GM18511 (cell line): Measurements from ENCODE around the gene MYO7A.
A peak's percentile ranks its signal among the peaks of the same experiment; 100 is the strongest.

Experiments used
- ATAC-seq: cut with Tn5 transposase; IDR thresholded peaks from one replicate; pipeline ENCODE4 v1.9.1; 2021; ENCODE audit warnings: mild to moderate bottlenecking, moderate library complexity; ENCODE audit not compliant: unreplicated experiment

Gene MYO7A

DNA sequence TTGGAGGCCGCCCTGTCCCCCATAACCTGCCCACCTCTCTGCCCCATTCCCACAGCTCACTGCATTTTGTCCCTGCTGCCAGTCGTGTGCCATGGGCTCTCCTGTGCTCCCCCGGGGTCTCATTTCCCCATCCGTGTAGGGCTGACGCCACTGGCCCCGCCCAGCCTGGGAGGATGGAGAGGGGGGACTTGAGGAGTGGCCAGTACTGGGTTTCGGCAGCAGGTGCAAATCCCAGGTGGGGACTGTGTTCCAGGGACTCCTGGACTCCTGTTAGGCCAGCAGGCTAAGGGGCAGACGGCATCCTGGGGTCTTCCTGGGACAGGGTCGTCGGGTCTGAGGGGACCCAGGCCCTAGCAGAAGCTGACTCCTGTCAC is 1.2 kb upstream of the MYO7A start:
- ATAC-seq, result no peak

DNA sequence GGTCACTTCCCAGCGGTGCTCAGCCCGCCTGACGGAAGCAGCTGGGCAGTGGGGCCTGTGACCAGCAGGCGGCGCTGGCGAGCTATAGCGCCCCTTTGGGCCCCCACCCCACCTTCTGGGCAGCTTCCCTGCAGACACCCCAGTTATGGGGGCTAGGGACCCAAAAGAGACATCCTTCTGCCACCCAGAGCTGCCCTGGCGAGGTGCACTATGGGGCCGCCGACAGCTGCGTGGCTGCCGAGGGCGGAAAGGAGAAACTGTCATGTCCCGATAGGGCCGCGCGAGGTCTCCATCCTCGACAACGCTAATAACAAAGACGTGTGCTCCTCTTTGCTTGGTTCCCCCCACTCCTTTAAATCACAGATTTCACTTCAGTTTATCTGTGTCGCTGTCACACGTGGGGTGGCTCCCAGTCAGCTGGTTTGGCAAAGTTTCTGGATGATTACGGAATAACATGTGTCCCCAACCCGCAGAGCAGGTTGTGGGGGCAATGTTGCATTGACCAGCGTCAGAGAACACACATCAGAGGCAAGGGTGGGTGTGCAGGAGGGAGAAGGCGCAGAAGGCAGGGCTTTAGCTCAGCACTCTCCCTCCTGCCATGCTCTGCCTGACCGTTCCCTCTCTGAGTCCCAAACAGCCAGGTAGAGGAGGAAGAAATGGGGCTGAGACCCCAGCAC is 673 bp upstream of the MYO7A start:
- peak; percentile 64 for ATAC-seq

DNA sequence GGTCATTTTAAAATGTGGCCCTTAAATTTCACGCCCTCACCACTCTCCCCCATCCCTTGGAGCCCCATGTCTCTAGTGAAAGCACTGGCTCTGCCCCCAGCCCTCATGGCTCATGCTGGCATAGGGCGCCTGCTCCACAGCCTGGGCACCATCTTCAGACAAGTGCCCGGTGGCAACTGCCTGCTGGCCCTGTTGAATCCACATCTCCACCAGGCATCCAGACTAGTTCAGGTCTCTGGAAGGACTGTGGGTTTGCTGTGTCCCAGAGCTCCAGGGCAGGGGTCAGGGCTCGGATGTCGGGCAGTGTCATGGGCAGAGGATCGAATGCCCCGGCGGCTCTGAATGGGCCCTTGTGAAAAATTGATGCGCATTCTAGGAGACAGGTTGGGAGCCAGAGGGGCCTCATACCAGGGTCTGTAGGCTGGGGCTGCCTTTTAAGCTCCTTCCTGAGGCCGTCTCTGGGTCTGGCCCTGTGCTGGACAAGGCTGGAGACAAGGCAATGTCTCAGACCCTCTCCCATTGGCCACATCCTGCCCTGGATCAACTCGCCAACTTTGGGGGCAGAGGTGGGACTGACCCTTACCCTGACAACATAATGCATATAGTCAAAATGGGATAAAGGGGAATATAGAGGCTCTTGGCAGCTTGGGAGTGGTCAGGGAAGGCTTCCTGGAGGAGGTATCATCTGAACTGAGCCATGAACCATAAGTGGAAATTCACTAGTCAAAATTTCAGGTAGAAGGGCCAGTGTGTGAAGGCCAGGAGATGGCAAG is 1.2 kb downstream of the MYO7A start:
- ATAC-seq, result no peak

DNA sequence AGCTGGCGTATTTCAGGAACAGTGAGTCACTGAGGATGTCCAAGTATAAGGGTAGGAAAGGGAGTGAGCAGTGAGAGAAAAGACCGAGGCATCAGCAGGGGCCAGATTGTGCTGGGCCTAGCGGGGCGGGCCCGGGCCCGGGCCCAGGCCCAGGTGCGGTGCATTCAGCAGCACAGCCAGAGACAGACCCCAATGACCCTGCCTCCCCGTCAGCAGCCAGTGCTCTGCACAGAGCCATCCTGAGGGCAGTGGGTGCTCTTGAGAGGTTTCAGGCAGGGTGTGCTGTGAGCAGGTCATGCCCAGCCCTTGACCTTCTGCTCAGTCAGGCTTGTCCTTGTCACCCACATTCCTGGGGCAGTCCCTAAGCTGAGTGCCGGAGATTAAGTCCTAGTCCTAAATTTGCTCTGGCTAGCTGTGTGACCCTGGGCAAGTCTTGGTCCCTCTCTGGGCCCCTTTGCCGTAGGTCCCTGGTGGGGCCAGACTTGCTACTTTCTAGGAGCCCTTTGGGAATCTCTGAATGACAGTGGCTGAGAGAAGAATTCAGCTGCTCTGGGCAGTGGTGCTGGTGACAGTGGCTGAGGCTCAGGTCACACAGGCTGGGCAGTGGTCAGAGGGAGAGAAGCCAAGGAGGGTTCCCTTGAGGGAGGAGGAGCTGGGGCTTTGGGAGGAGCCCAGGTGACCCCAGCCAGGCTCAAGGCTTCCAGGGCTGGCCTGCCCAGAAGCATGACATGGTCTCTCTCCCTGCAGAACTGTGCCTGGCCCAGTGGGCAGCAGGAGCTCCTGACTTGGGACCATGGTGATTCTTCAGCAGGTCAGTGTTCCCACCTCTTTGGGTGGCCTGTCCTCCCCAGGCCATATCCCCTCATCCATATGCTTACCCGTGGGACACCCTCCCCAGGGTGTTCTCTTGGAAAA is 2.1 kb downstream of the MYO7A start:
- ATAC-seq, result no peak

DNA sequence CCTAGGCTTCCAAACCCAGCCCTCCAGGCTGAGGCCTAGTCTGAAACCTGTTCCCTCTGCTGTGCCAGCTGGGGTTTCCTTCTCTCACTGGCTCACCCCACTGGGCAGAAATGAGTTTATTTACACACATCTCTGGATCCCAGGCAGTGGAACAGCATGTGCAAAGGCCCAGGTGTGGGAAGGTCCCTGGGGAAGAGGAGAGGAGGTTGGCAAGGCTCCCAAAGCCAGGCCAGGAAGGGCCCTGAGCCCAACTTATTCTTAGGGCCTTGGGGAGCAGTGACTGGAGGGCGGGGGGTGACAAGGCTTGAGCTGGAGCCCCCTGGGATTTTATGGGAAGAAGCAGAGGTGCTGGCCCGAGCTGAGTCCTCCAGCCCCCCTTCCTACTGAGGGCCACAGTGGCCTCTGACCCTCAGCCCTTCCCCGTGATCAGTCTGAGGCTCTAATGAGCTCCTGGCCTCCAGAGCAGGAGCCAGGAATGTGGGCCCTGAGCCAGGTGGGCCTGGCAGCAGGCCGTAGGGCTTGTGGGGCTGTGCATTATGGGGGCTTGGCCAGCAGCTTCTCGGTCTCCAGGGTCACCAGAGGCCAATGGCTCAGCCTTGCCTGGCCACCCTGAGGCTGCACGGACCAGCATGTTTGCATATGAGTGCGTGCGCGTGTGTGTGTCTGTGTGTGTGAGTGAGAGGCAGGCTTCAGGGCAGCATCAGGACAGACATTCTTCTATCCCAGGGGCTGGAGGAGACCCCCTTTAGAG is 2.9 kb downstream of the MYO7A start:
- no peak for ATAC-seq

DNA sequence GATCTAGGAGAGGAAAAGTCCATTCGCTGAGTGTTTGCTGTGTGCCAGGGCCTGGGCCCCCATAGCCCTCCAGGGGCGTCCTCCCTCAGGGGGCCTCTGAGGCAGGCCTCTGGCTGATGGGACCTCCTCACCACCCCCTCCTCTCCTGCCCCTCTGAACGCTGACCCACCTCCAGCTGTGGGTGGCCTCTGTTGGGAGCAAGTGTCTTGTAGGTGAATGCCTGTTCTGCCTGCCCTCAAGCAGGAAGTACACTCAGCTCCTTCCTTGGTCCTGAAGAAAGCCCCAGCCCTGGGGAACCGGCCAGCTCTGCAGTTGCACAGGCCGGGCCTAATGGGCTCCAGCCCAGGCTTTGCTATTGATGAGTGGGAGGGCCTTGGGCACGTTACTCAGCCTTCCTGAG is 3.5 kb downstream of the MYO7A start:
- no peak for ATAC-seq

DNA sequence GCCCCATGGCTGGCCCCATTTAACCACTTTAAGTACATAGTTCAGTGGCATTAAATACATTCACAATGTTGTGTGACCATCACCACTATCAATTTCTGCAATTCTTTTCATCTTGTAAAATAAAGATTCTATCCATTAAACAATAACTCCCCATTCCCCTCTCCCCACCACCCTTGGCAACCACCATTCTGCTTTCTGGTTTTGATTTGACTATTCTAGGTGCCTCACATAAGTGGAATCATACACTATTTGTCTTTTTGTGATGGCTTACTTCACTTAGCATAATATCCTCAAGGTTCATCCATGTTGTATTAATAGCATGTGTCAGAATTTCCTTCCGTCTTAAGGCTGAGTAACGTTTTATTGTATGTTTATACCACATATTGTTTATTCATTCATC is 7.0 kb downstream of the MYO7A start:
- ATAC-seq, result no peak

DNA sequence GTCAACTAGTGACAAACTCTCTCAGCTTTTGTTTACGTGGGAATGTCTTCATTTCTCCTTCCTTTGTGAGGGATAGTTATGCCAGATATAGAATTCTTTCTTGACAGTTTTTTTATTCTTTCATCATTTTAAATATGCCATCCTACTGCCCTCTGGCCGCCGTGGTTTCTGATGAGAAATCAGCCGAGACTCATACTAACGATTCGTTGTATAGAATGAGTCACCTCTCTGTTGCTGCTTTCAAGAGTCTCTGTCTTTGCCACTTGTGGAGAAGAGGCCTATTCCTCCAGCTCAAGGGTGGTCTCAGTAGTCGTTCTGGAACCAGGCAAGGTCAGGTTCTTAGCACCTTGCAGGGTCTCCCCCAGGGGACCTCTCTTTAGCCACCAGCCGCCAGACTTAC is 8.0 kb downstream of the MYO7A start:
- ATAC-seq, result no peak

DNA sequence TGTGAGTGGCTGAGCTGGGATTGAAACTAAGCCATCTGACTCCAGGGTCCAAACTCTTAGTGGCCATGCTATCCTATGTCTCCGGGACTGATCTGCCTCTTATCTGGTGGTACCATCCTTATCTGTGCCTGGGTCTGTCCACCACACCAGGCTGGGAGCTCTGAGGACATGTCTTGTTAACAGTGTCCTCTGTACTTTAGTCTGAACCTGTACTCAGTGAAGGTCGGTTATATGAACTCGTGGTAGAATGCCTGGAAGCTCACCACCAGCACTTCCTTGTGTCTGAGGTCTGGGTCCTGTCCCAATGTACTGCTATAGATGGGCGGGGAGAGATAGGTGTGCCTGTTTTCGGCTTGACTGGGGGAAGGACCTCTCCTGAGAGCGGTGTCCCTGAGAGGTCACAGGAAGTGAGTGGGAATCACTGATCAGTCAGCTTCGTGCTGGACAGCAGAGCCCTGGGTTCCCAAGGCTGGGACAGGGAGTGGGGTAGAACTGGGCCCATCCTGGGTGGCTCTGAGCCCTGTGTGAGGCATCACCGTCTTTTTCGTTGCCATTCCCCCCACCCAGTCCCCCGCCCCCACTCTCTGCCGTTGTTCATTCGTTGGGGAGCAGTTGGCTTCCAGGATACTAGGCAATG is 8.9 kb downstream of the MYO7A start:
- ATAC-seq, result no peak

DNA sequence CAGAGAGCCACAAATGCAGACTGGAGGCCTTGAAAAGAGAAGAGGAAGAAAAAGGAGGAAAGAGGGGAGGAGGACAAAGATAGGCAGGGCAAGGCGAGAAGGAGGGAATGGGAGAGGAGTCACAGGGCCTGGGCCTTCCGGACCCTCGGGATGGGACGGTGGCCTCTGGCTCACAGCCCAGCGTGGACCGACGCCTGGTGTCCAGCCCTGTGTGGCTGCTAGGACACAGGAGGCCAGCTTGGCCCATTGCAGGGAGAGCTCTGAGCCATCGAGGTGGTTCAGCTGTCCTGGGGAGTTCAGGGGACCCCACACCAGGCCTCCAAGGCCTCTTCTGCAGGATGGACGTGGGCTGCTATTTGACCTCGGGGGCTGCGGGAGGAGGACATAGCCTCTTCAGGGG is 9.4 kb downstream of the MYO7A start:
- no peak for ATAC-seq

DNA sequence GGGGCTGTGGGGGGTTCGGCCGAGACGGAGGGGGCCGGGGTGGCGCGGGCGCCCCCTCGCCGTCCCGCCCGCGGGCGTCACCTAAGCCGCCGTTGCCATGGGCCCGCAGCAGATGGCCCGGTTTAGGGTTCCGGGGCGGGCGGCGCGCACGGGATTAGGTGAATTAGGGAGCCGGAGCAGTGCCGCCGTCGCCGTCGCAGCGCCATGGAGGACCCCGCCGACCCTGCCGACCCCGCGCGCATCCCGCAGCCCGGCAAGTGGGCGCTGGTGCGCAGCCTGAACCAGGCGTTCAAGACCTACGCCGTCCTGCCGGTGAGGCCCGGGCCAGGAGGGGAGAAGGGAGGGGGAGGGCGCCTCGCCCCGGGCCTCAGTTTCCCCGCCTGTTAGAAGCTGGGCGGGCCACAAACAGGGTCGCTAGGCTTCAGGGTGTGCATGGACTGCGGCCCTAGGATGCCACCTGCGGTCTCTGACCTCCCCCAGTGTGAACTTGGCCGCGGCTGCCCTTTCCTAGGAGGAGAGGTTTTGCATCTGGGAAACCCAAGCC is 10.1 kb downstream of the MYO7A start:
- ATAC-seq, result no peak

DNA sequence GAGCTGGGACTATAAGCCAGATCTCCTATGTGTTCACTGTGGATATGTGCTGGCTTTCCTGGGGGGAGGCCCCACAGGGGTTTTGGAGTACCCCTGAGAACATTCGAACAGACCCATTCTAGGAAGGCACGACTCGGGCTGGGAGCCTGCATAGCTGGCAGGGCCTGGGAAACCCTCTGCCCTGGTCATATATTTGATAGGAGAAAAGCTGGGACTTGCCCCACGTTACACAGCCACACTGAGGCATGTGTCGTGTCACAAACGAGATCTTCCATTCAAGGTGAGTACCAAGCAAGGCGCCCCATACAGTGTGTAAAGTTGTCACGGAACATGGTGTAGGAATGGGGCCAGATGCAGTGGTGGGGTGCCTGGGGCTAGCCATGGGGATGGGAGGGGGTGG is 11.2 kb downstream of the MYO7A start:
- no peak for ATAC-seq

DNA sequence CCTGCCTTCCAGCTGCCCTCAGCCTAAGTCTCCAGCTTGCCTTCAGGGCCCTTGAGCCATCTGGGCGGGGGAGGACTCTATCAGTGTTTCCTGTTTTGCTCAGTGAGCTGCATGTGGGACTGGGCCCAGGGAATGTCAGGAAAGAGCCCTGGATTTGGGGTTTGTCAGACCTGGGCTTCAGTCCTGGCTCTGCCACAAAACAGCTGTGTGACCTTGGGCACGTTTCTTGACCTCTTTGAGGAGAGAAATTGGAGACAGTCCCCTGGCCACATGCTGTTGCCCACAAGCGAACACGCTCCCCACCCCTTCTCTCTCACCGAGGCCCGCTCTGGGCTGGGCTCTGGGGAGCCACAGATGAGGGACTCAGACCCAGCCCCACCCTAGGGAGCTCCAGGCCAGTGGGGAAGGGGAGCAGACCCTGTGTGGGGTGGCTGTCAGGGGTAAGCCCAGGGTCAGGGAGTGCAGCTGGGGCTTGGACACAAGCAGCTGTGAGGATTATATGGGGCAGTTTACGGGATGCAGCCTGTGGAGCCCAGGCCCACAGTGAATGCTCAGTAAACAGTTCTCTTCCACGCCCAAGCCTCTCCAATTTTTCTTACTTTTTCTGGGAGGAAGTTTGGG is 12.3 kb downstream of the MYO7A start:
- ATAC-seq, result no peak

DNA sequence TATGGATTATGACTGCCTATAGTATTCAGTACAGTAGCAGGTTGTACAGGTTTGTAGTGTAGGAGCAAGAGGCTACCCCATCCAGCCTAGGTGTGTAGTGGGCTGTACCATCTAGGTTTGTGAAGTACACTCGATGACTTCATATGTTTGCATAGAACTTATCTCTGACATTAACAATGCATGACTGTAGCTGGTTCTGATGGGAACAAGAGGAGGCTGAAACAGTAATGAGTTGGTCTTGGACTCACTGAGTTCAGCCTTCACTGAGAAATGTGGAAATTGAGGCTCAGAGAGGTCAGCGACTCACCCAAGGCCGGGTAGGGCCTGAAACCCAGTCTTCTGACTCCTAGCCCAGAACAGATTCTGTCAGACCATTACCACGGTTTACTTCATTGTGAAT is 13.0 kb downstream of the MYO7A start:
- no peak for ATAC-seq

DNA sequence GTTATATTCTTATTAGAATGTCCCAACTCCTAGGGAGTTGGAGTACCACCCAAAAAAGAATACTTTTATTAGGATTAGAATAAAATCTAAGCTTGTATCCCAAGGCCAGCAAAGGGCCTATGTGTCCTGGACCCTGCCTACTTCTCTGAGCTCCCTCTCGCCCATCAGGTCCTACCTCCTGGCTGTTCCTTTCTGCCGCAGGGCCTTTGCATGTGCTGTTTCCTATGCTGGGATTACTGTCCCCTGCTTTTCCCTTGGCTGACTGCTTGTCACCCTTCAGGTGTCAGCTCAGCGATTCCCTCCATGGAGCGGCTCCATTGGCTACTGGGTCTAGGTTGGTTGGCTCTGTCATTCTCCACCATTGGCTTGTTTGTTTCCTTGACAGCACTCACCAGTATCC is 13.4 kb downstream of the MYO7A start:
- ATAC-seq, result no peak

DNA sequence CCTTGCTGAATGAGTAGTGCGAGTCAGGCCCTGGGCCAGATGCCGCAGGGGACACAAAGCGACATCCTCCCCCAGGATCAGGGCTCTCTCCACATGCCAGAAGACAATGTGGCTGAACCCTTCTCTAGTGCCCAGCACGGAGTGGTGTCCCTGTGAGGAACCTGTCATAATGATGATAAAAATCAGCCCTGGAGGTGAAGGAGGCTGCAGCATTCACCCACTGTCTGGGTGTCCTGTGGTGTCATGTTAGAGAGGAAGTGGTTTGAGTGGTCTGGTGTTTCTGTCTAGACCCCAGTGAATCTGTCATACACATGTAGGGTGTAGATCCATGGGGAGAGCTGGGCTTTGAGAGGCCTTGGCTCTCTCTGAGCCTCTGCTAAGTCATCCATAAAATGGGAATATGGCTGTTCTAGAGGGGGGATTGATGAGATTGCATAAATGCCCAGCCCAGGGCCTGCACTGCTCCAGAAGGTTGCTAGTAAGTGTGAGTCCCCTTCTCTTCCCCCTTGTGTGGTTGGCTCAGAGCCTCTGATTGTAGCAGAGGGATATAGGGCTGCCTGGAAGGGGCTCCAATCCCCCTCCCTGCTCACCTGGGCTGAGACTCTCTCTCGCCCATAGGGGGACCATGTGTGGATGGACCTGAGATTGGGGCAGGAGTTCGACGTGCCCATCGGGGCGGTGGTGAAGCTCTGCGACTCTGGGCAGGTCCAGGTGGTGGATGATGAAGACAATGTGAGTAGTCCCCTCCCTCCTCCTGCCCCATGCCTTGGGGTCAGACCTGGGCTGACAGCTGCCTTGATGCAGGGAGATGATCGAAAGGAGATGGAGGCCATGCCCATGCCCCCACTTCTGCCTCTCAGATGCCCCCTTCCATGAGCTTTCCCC is 14.3 kb downstream of the MYO7A start:
- no peak for ATAC-seq

DNA sequence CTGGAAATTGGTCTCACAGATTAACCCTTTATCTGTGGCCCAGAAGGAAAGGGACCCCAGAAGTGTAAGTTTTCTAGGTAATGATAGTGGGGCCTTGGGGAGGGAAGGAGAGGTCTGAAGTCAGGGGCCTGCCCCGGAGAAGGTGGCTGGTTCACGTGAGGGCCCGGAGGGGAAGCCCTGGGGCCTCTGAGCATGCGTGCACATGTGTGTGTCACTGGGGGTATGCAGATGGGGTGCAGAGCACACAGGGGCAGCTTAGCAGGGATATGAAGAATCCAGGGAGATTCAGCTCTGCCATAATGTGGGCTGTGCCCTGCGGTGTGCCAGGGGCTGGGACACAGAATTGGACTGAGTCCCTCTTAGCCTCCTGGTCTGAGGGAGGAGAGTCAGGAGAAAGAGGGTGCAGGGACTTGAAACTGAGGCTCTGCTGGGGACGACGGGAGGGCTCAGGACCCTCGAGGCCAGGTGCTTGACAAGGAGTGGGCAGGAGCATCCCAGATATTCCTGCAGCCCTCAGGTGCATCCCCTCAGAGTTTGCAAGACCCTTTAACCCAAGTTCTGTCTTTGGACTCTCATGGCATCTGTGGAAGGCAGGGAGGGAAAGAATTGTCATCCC is 15.5 kb downstream of the MYO7A start:
- no peak for ATAC-seq

DNA sequence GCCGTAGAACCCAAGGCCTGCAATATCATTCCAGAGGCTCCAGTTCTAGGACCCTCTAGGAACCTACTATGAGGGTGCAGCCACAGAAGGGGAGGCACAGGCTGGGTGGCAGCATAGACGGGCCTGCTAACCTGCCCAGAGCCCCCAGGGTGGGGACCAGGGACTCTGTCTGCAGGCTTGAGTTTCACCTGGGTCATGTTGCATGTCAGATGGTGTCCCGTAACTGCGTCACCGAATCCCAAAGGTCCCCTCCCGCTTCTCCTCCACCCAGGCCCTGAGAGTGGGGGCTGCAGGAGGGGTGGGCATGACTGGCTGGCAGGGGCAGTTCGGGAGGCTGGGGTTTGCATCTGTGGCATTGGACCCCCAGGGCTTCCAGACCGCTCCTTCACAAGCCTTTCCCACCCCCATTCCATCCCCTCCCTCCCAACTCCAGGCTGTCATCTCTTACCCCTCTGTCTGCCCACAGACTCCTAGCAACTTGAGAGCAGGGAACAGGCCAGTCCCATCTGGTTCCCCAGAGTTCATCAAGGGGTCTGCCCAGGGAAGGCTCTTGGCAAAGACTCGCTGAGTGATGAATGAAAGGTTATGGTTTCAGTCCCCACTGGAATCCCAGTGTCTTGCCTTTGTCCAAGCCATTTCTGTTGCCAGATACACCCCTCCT is 16.3 kb downstream of the MYO7A start:
- ATAC-seq, result no peak
